Measurements from ENCODE around the gene PTPN14.
"Not testable (repeated sequence)": the region's sequence is repeated elsewhere in the genome, so short reads cannot be mapped to it uniquely, and the experiment has no call there.

PTPN14 gene

DNA sequence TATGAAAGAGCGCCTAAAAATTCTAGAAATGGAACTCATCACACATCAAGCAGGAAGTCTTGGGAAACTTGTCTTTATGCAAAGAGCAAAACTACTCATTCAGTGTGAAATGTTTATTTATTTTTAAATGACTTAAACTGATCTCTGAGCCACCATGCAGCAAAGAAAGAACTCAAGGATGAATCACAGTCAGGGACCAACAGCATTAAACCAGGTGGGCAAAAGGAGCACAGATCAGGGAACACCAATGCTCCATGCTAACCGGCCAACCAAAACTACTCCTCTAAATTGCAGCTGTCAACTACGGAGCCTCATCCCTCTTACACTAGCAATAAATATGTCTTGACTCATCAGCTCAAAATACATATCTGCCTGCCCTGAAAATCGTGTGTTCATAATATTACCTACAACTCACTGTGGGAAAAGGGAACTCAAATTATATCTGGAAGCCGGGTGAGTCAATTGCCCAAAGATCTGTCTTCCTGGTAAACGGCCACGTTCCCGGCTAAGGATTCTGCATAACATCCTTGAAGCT lies 129.2 kb downstream of the PTPN14 start:
- no peak for DNase-seq

DNA sequence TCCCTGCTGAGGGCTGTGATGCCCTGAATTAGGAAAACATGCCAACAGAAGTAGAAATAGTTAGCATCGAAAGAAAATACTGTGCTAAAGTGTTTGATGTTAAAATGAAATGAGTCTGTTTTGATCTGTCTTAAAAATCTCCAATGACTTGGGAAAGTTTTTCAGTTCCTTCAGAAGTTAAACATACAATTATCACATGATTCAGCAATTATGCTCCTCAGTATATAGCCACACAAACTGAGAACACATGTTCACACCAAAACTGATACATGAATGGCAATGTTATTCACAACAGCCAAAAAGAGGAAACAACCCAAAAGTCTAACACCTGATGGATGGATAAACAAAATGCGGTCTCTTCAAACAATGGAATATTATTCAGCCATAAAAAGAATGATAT lies 130.6 kb downstream of the PTPN14 start:
- no peak for DNase-seq

- DNase-seq = no peak
Measured at GRCh38 chr1:214420341-214420740, 131.1 kb downstream of the PTPN14 start.

DNA sequence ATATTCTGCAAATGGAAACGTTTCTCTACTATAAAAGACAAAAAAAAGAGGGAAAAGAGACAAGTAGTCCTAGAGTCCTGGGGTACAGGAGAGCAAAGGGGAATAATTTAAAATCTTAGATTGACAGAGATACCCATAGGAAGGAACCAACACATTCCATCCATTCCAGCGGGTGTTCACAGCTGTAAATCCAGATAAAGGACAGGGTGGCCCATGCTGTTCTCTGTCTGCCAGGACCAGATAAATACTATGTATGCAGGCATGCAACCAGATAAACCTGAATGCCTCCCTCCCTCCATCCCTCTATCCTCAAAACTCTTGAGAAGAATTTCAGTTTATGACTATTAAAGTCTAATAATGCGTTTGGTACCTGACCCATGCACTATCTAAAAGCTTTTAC lies 131.8 kb downstream of the PTPN14 start:
- no peak for DNase-seq

DNA sequence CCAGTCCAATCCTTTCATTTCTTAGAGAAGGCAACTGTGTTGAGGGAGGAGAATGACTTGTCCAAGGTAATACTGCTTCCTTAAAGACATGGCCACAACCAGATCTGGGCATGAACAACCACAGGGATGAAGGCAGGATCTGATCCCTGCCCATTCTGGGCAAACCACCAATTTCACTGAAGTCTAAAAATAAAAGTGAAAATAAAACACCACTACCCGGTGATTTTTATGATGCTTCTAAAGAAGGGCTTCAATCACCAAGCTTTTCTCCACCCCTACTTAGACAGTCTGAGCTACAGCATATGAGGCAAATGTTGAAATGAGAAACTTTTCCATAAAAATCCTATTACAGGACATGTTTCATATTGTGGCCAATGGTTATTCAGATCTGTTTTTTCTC lies 133.0 kb downstream of the PTPN14 start:
- no peak for DNase-seq

- DNase-seq = no peak
Measured at GRCh38 chr1:214417545-214418210, 133.7 kb downstream of the PTPN14 start.

GRCh38 chr1:214416858-214417257 lies 134.5 kb downstream of the PTPN14 start:
- DNase-seq = no peak

DNA sequence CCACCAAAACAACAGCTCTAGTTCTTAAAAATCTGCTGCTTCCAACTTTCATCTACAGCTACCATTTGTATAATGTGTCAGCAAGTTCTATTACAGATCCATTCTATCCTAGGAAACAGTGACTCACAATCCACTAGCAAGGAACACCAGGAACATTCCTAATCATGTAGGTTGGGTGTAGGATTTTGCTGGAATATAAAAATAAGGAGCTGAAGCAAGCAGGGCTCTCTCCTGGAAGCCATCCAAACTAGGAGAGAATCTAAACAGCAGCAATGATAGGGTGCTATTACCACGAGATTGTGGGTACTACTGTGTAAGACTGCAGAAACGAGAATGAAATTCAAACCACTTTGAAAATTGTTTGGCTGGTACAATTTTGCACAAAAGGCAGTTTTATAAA lies 135.0 kb downstream of the PTPN14 start:
- DNase-seq = no peak

DNA sequence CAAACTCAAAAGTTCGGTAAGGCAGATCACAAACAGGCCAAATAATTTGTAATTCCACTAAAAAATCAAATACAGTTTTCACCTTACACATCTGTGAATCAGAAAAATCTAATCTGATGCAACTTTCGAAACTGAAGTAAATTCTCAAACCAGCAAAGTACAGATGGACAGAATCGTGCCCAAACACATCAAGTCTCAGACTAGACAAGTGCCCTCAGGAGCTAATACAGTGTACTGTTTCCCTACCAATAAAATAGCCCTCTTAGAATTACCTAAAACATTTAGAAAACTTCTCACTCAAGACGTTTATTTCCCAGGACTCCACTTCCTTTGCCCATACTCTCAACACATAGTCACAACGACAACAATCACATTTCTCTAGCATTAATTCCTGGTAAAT lies 136.3 kb downstream of the PTPN14 start:
- DNase-seq = no peak

DNA sequence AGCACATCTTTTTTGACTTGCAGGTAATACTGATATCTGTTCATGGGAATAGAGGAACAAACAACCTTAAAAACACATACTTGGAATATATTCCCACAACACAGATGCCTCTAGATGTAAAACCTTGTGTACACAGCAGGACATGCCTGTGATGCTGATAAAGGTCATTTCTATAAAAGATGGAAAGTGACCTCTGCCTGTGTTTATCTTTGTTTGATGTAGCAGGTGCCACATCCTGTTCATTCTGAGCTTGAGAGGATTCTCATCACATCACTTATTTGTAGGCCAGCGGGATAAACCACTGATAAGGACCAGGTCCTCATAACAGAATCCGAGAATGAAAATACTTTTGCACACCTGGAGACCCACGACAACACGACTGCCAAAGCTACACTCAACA lies 136.7 kb downstream of the PTPN14 start:
- no peak for DNase-seq

- no peak for DNase-seq
Measured at GRCh38 chr1:214413315-214413714, 138.1 kb downstream of the PTPN14 start.

- DNase-seq = no peak
Measured at GRCh38 chr1:214404571-214405213, 146.7 kb downstream of the PTPN14 start.

DNA sequence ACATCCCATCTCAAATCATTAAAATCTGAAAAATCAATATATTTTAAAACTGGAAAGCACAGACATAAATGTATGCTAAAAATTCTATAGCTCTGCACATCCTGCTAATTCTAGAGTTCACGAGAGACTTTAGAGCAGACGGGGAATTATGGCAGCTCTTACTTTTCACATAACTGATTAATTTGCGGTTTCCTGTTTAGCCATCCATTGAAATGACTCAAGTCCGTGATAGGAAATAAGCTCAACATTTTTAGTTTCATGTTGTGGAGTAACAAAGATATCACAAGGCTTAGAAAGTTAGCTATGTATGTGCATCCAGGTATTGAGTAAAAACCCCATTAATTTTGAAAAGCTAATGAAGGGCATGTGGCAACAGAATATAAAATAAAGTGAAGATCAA lies 147.2 kb downstream of the PTPN14 start:
- DNase-seq = no peak

DNA sequence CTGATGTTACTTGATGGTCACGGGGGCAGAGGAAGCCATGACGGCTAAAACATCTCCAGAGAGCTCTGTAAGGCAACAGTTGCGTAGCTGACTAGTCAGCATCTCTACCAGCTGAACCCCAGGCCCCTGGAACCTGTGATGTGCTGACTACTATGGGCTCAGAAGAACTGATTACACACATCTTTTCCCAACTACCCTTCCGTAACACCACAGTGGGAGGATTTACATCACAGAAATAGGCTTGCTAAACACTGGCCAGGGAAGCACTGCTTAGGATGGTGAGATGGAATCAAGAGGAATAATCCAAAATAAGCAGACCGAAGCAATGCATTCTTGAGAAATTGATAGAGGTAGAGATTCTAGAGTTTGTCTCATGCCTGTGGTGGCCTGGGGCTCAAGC lies 148.0 kb downstream of the PTPN14 start:
- DNase-seq = no peak

GRCh38 chr1:214402613-214403083 lies 148.8 kb downstream of the PTPN14 start:
- DNase-seq = no peak

- DNase-seq = no peak
Measured at GRCh38 chr1:214401666-214402065, 149.7 kb downstream of the PTPN14 start.

GRCh38 chr1:214400131-214400530 lies 151.3 kb downstream of the PTPN14 start:
- no peak for DNase-seq

DNA sequence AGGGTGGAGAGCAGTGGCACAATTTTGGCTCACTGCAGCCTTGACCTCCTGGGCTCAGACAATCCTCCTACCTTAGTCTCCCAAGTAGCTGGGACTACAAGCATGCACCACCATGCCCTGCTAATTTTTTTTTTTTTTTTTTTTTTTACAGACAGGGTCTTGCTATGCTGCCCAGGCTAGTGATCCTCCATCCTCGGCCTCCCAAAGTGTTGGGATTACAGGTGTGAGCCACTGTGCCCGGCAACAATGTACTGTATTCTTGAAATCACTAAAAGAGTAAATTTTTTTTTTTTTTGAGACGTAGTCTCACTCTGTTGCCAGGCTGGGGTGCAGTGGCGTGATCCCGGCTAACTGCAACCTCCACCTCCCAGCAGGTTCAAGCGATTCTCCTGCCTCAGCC lies 152.9 kb downstream of the PTPN14 start:
- DNase-seq = no peak

DNA sequence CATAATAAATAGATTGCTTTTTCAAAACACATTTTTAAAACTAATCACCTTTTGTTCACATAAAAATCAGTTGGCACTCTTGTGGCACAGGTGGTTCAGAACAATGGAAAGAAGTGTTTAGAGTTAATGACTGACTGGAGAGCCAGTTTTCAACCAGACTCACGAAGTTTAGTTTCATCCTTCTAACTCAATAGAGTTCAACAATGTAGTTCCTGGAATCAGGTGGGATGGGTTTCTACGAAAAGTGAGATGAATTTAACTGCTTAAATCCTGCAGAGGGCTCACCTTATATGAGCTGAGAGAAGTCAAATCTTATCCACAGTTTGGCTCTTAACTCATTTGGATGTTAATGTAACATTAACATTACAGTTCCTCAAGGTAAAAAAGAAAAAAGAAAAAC lies 153.9 kb downstream of the PTPN14 start:
- no peak for DNase-seq

GRCh38 chr1:214396330-214396729 lies 155.1 kb downstream of the PTPN14 start:
- DNase-seq = no peak

- not testable (repeated sequence) for DNase-seq
Measured at GRCh38 chr1:214394569-214394968, 156.8 kb downstream of the PTPN14 start.

- no peak for DNase-seq
Measured at GRCh38 chr1:214393086-214393485, 158.3 kb downstream of the PTPN14 start.

GRCh38 chr1:214391873-214392645 lies 159.3 kb downstream of the PTPN14 start:
- DNase-seq = no peak

- no peak for DNase-seq
Measured at GRCh38 chr1:214389734-214390133, 161.7 kb downstream of the PTPN14 start.
